Measurements from ENCODE around the gene PSMB2.

The PSMB2 gene

GRCh38 chr1:35674111-35674510 lies 32.8 kb upstream of the PSMB2 start:
- no peak for TF ChIP-seq CTCF (IDR thresholded peaks at IDR 0.05; ENCODE audit: insufficient read depth, low read length)
- TF ChIP-seq REST (IDR thresholded peaks at IDR 0.05; ENCODE audit: insufficient replicate concordance, low read depth) = no peak
- TF ChIP-seq POLR2AphosphoS5 (IDR thresholded peaks at IDR 0.05; ENCODE audit: low read depth) = no peak
- TF ChIP-seq SPI1 (IDR thresholded peaks at IDR 0.05; ENCODE audit: borderline replicate concordance, low read depth) = no peak
- TF ChIP-seq GABPA (IDR thresholded peaks at IDR 0.05; ENCODE audit: low read depth) = no peak
- no peak overlapping the region for H3K27ac ChIP-seq (replicated peaks)
- DNase-seq (ENCODE audit: low read depth in 1 of 2, low spot score in 1 of 2) = no peak

GRCh38 chr1:35672116-35672515 lies 30.8 kb upstream of the PSMB2 start:
- TF ChIP-seq POLR2AphosphoS5 (IDR thresholded peaks at IDR 0.05; ENCODE audit: low read depth) (no peak), SPI1 (IDR thresholded peaks at IDR 0.05; ENCODE audit: borderline replicate concordance, low read depth) (no peak), CTCF (IDR thresholded peaks at IDR 0.05; ENCODE audit: insufficient read depth, low read length) (no peak), REST (IDR thresholded peaks at IDR 0.05; ENCODE audit: insufficient replicate concordance, low read depth) (no peak), GABPA (IDR thresholded peaks at IDR 0.05; ENCODE audit: low read depth) (no peak)
- no peak overlapping the region for H3K27ac ChIP-seq (replicated peaks)
- no peak for DNase-seq (ENCODE audit: low read depth in 1 of 2, low spot score in 1 of 2)
- no peaks in the 10 kb centered on the region for H3K27me3 ChIP-seq (ENCODE audit: insufficient read depth, poor library complexity, severe bottlenecking)
- H3K4me3 ChIP-seq (replicated peaks; ENCODE audit: insufficient read depth, low read length) = no peak overlapping the region

More at GRCh38 chr1:35674111-35674510, 32.8 kb upstream of the PSMB2 start:
- Histone ChIP-seq H3K27me3 (ENCODE audit: insufficient read depth, poor library complexity, severe bottlenecking) (no peaks in the 10 kb centered on the region), H3K4me3 (replicated peaks; ENCODE audit: insufficient read depth, low read length) (no peak overlapping the region)

- Histone ChIP-seq H3K4me3 (replicated peaks; ENCODE audit: insufficient read depth, low read length) (no peak overlapping the region), H3K27me3 (ENCODE audit: insufficient read depth, poor library complexity, severe bottlenecking) (no peaks in the 10 kb centered on the region), H3K27ac (replicated peaks) (no peak overlapping the region)
- DNase-seq (ENCODE audit: low read depth in 1 of 2, low spot score in 1 of 2) = no peak
- TF ChIP-seq REST (IDR thresholded peaks at IDR 0.05; ENCODE audit: insufficient replicate concordance, low read depth) (no peak), SPI1 (IDR thresholded peaks at IDR 0.05; ENCODE audit: borderline replicate concordance, low read depth) (no peak), POLR2AphosphoS5 (IDR thresholded peaks at IDR 0.05; ENCODE audit: low read depth) (no peak), CTCF (IDR thresholded peaks at IDR 0.05; ENCODE audit: insufficient read depth, low read length) (no peak), GABPA (IDR thresholded peaks at IDR 0.05; ENCODE audit: low read depth) (no peak)
Observed at GRCh38 chr1:35668506-35668905, 27.2 kb upstream of the PSMB2 start.

All from HL-60 (cell line).